Right atrium auricular region (tissue), 2 donors: ENCODE results near the gene SH3GL2. TPM values are rescaled to one million over a fixed set of nuclear protein-coding genes. Genes with fewer than 3 reads are reported as not detected.

ENCODE experiments used
- DNase-seq: peaks from one replicate; pipeline ENCODE4 v3.0.0-alpha.2; 2019; ENCODE audit warnings: low spot score
- H3K27ac ChIP-seq, 2 donors: fragments of 200-600 bp; sonication (generic); 1 replicate in 1 of 2; 2 replicates in 1 of 2; pipeline ENCODE4 v1.5.1; 2016 to 2019
- H3K27me3 ChIP-seq, 2 donors: fragments of 200-600 bp; sonication (generic); one replicate each; pipeline versions ENCODE4 v1.5.1 to v1.6.0; 2017 to 2019
- H3K36me3 ChIP-seq: fragments of 200-600 bp; sonication (generic); one replicate; pipeline ENCODE4 v1.5.1; 2016
- H3K4me1 ChIP-seq, 2 donors: fragments of 200-600 bp; sonication (generic); one replicate each; pipeline versions ENCODE4 v1.5.1 to v1.6.0; 2017 to 2019
- H3K4me3 ChIP-seq, 2 donors: fragments of 200-600 bp; sonication (generic); 1 replicate in 1 of 2; 2 replicates in 1 of 2; pipeline ENCODE4 v1.5.1; 2017 to 2019; ENCODE audit warnings: mild to moderate bottlenecking in 1 of 2, moderate library complexity in 1 of 2
- H3K9me3 ChIP-seq, 2 donors: fragments of 200-600 bp; sonication (generic); one replicate each; pipeline ENCODE4 v1.5.1; 2019
- CTCF ChIP-seq, 2 donors: fragments of 200-600 bp; sonication (generic); IDR thresholded peaks; one replicate each; pipeline ENCODE4 v1.5.1; 2019; ENCODE audit warnings: antibody characterized with exemption in 2 of 2
- total RNA-seq, 2 donors: library from RNA; depleted of rRNA; stranded (reverse); fragments of >200 nt; gene quantifications; one replicate each; pipeline ENCODE4 v1.1.0, GENCODE V29; 2016

Gene SH3GL2
- total RNA-seq, 2 donors from 2014 or later: 0.28 TPM; not detected in 1

GRCh38 chr9:17622749-17623148 lies 43.9 kb downstream of the SH3GL2 start:
- Histone ChIP-seq H3K9me3 (no peaks in the 10 kb centered on the region), H3K4me1 (no peaks in the 10 kb centered on the region)

GRCh38 chr9:17623965-17624364 lies 45.1 kb downstream of the SH3GL2 start:
- H3K27ac ChIP-seq: no peak overlapping the region
- H3K9me3 ChIP-seq: no peaks in the 10 kb centered on the region
- no peak for TF ChIP-seq CTCF (IDR thresholded peaks at IDR 0.05)
- H3K27me3 ChIP-seq: no peaks in the 10 kb centered on the region
- no peaks in the 10 kb centered on the region for H3K4me1 ChIP-seq
- H3K4me3 ChIP-seq: no peak overlapping the region
- DNase-seq: no peak
- H3K36me3 ChIP-seq: no peaks in the 10 kb centered on the region

More at GRCh38 chr9:17622749-17623148, 43.9 kb downstream of the SH3GL2 start:
- DNase-seq: no peak
- no peak for TF ChIP-seq CTCF (IDR thresholded peaks at IDR 0.05)
- Histone ChIP-seq H3K27ac (no peak overlapping the region), H3K4me3 (no peak overlapping the region), H3K36me3 (no peaks in the 10 kb centered on the region), H3K27me3 (no peaks in the 10 kb centered on the region)

GRCh38 chr9:17624571-17624970 lies 45.7 kb downstream of the SH3GL2 start:
- no peak for TF ChIP-seq CTCF (IDR thresholded peaks at IDR 0.05)
- H3K4me1 ChIP-seq: no peaks in the 10 kb centered on the region
- H3K27ac ChIP-seq: no peak overlapping the region
- no peaks in the 10 kb centered on the region for H3K9me3 ChIP-seq
- no peaks in the 10 kb centered on the region for H3K36me3 ChIP-seq
- no peak overlapping the region for H3K4me3 ChIP-seq
- no peaks in the 10 kb centered on the region for H3K27me3 ChIP-seq
- DNase-seq: no peak

- Histone ChIP-seq H3K4me3 (no peak overlapping the region), H3K27ac (no peak overlapping the region), H3K9me3 (no peaks in the 10 kb centered on the region), H3K36me3 (no peaks in the 10 kb centered on the region), H3K27me3 (no peaks in the 10 kb centered on the region), H3K4me1 (no peaks in the 10 kb centered on the region)
- no peak for TF ChIP-seq CTCF (IDR thresholded peaks at IDR 0.05)
- no peak for DNase-seq
These were observed 47.0 kb downstream of the SH3GL2 start for GRCh38 chr9:17625644-17626388.

- Histone ChIP-seq H3K36me3 (no peaks in the 10 kb centered on the region), H3K27ac (no peak overlapping the region), H3K9me3 (no peaks in the 10 kb centered on the region), H3K4me3 (no peak overlapping the region), H3K4me1 (no peaks in the 10 kb centered on the region), H3K27me3 (no peaks in the 10 kb centered on the region)
- DNase-seq: no peak
- TF ChIP-seq CTCF (IDR thresholded peaks at IDR 0.05): no peak
These were observed 48.8 kb downstream of the SH3GL2 start for GRCh38 chr9:17627641-17628040.

GRCh38 chr9:17628624-17629023 lies 49.8 kb downstream of the SH3GL2 start:
- no peak for TF ChIP-seq CTCF (IDR thresholded peaks at IDR 0.05)
- Histone ChIP-seq H3K9me3 (no peaks in the 10 kb centered on the region), H3K27ac (no peak overlapping the region), H3K27me3 (no peaks in the 10 kb centered on the region), H3K4me3 (no peak overlapping the region), H3K4me1 (no peaks in the 10 kb centered on the region), H3K36me3 (no peaks in the 10 kb centered on the region)
- DNase-seq: no peak
